Measurements from ENCODE around the gene BEGAIN. TPM values are rescaled to one million over a fixed set of nuclear protein-coding genes. Genes with fewer than 3 reads are reported as not detected.

BEGAIN gene
- total and polyA plus RNA-seq, 4 donors = 0.27 to 1.6 (median 1.3) TPM

DNA sequence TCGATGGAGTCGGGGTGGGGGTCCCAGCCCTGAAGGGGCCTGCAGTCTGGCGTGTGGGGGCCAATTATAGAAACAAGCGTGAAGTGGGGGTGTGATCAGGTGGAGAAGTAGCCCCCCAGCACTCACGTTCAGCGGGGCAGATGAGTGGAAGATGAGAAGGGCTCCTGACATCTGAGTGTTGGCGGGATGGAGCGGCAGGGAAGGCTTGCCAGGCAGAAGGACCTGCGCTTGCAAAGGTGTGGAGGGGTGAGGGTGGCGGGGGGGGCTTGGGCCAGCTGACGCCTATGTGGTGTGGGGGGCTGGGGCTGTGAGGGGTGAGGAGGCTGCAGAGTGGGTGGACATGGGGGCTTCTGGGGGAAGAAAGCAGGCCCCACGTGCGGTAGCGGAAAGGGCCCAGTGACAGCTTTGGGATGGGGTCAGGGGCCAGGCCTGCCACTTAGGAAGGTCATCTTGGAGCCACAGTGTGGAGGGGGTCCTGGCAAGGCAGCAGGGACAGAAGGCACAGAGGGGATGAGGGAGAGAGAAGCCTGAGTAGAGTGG, 22.2 kb upstream of the BEGAIN start:
- no peaks in the 10 kb centered on the region for H3K36me3 ChIP-seq (ENCODE audit: control insufficient read depth in 4 of 4, insufficient read depth in 4 of 4, low read length in 4 of 4)
- H3K4me3 ChIP-seq = no peak overlapping the region
- TF ChIP-seq, protein P1, sequence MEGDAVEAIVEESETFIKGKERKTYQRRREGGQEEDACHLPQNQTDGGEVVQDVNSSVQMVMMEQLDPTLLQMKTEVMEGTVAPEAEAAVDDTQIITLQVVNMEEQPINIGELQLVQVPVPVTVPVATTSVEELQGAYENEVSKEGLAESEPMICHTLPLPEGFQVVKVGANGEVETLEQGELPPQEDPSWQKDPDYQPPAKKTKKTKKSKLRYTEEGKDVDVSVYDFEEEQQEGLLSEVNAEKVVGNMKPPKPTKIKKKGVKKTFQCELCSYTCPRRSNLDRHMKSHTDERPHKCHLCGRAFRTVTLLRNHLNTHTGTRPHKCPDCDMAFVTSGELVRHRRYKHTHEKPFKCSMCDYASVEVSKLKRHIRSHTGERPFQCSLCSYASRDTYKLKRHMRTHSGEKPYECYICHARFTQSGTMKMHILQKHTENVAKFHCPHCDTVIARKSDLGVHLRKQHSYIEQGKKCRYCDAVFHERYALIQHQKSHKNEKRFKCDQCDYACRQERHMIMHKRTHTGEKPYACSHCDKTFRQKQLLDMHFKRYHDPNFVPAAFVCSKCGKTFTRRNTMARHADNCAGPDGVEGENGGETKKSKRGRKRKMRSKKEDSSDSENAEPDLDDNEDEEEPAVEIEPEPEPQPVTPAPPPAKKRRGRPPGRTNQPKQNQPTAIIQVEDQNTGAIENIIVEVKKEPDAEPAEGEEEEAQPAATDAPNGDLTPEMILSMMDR (IDR thresholded peaks at IDR 0.05; ENCODE audit: control extremely low read depth, extremely low read depth) = no peak
- 87 to 96% methylated on average over 13 to 14 of the region's 14 CpGs for WGBS, 2 donors
- H3K27ac ChIP-seq (ENCODE audit: low read depth in 1 of 2, low read length in 1 of 2) = no peak overlapping the region
- no peaks in the 10 kb centered on the region for H3K4me1 ChIP-seq (ENCODE audit: control insufficient read depth in 5 of 5, insufficient read depth in 5 of 5, low read length in 5 of 5)
- H3K27me3 ChIP-seq (ENCODE audit: control insufficient read depth in 3 of 3, insufficient read depth in 3 of 3, low read length in 2 of 3) = no peaks in the 10 kb centered on the region
- no peak overlapping the region for H3K9ac ChIP-seq (ENCODE audit: insufficient read depth in 1 of 2, low read length in 2 of 2)
- H3K9me3 ChIP-seq (ENCODE audit: control insufficient read depth in 4 of 4, insufficient read depth in 3 of 4, low read length in 3 of 4) = peaks cover 0 to 6% (median 0%) of the 10 kb centered on the region in 4 donors
- no peak for ATAC-seq (ENCODE audit: insufficient read depth, low FRiP score)
- no peak for DNase-seq

DNA sequence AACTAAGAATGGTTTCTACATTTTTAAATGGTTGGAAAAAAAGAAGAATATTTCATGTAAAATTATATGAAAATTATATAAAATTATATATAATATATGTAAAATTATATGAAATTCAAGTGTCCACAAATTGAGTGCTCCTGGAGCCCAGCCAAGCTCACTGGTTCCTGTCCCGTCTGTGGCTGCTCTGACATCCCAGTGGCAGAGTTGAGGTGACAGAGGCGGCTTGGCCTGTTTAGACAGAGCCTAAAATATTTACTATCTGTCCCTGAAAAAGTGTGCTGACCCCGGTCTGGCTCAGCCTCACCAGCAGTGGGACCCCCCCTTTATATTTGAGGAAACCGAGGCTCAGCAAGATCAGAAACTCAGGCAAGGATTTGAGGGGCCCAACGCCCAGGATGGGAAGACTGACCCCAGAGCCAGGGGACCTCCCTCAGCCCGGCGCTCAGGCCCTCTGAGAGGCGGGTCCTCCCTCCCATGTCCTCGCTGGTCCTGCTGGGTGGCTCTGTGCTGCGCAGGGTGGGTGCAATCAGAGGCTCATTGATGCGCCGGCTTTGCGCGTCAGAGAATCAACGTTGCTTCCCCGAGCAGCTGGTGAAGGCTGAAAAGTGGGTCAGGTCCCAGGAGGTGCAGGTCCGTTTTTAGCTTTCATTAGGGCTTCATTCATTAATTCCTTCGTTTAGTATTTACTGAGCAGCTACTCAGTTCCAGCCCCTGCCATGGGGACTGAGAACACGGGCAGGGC, 21.5 kb upstream of the BEGAIN start:
- Histone ChIP-seq H3K4me1 (ENCODE audit: control insufficient read depth in 5 of 5, insufficient read depth in 5 of 5, low read length in 5 of 5) (no peaks in the 10 kb centered on the region), H3K9ac (ENCODE audit: insufficient read depth in 1 of 2, low read length in 2 of 2) (no peak overlapping the region), H3K9me3 (ENCODE audit: control insufficient read depth in 4 of 4, insufficient read depth in 3 of 4, low read length in 3 of 4) (peaks cover 0 to 6% (median 0%) of the 10 kb centered on the region in 4 donors), H3K4me3 (no peak overlapping the region), H3K27ac (ENCODE audit: low read depth in 1 of 2, low read length in 1 of 2) (no peak overlapping the region), H3K36me3 (ENCODE audit: control insufficient read depth in 4 of 4, insufficient read depth in 4 of 4, low read length in 4 of 4) (no peaks in the 10 kb centered on the region), H3K27me3 (ENCODE audit: control insufficient read depth in 3 of 3, insufficient read depth in 3 of 3, low read length in 2 of 3) (no peaks in the 10 kb centered on the region)
- DNase-seq (no peak), ATAC-seq (ENCODE audit: insufficient read depth, low FRiP score) (no peak)
- TF ChIP-seq, protein P1 (IDR thresholded peaks at IDR 0.05; ENCODE audit: control extremely low read depth, extremely low read depth) = no peak
- 81 to 88% methylated on average over 19 of the region's 19 CpGs for WGBS, 2 donors

DNA sequence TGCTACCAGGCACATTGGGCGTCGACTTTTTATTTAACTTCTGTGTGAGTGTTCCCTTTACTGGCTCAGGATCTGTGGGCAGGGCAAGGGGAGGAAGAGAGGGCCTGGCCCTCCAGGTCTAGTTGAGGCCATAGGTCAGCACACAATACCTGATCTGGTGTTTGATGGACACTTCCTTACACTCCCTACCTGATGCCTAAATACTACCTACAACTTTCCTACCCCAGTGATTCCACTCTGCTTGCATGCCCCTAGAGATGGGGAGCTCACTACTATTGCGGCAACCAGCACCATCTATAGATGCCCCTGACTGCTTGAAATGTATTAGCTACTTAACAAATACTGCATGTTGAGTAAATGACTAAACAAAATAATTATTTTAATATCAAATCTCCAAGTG, 20.8 kb upstream of the BEGAIN start:
- Histone ChIP-seq H3K4me1 (ENCODE audit: control insufficient read depth in 5 of 5, insufficient read depth in 5 of 5, low read length in 5 of 5) (no peaks in the 10 kb centered on the region), H3K36me3 (ENCODE audit: control insufficient read depth in 4 of 4, insufficient read depth in 4 of 4, low read length in 4 of 4) (no peaks in the 10 kb centered on the region), H3K4me3 (no peak overlapping the region), H3K9ac (ENCODE audit: insufficient read depth in 1 of 2, low read length in 2 of 2) (no peak overlapping the region), H3K27ac (ENCODE audit: low read depth in 1 of 2, low read length in 1 of 2) (no peak overlapping the region), H3K27me3 (ENCODE audit: control insufficient read depth in 3 of 3, insufficient read depth in 3 of 3, low read length in 2 of 3) (no peaks in the 10 kb centered on the region), H3K9me3 (ENCODE audit: control insufficient read depth in 4 of 4, insufficient read depth in 3 of 4, low read length in 3 of 4) (peaks cover 0 to 6% (median 0%) of the 10 kb centered on the region in 4 donors)
- ATAC-seq (ENCODE audit: insufficient read depth, low FRiP score) = no peak
- no peak for DNase-seq
- TF ChIP-seq, protein P1 (IDR thresholded peaks at IDR 0.05; ENCODE audit: control extremely low read depth, extremely low read depth) = no peak
- 94 to 95% methylated on average over 3 of the region's 3 CpGs for WGBS, 2 donors

All from lung (tissue), 12 donors.